Mesangial cell (primary cell): ENCODE data around the gene AKAP13. TPM values are rescaled to one million over a fixed set of nuclear protein-coding genes. Genes with fewer than 3 reads are reported as not detected.

Source experiments
- total RNA-seq: library from RNA; depleted of rRNA; stranded (reverse); fragments of >200 nt; gene quantifications from 2 replicates; pipeline ENCODE4 v1.2.3, GENCODE V29; 2015

Gene AKAP13
- 28.0 and 41.2 TPM in 2 replicates for total RNA-seq

GRCh38 chr15:85380217-85380811, at the start of gene AKAP13:
Gene AKAP13, plus strand, starts transcription at chr15:85380603. Its CDS starts 105,118 bp downstream, at chr15:85485721.

GRCh38 chr15:85794598-85795336, 414.4 kb downstream of the AKAP13 start, which contains the start of gene KLHL25:
Gene KLHL25, minus strand, starts transcription at chr15:85794925. Its CDS starts 25,115 bp downstream, at chr15:85769810.

